ENCODE data around the gene OLAH.

The OLAH gene

GRCh38 chr10:15072358-15072757 is 28.6 kb downstream of the OLAH start:
- DNase-seq, result no peak

DNA sequence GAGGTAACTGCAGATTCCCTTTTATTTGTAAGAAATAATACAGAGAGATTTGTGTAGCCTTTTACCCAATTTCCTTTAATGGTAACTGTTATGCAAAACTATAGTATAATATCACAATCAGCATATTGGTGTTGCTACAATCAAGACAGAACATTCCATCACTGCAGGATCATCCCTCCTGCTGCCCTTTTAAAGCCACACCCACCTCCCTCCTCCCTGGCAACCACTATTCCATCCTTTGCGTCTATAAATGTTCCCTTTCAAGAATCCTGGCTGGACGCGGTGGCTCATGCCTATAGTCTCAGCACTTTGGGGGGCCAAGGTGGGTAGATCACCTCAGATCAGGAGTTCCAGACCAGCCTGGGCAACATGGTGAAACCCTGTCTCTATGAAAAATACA is 31.7 kb downstream of the OLAH start:
- no peak for DNase-seq

- DNase-seq, result no peak
Observed at GRCh38 chr10:15083674-15084501, 40.1 kb downstream of the OLAH start.

- DNase-seq, result no peak
Observed at GRCh38 chr10:15084502-15084922, 40.8 kb downstream of the OLAH start.

- peak; percentile 80 for DNase-seq
Observed at GRCh38 chr10:15088428-15089261, 44.9 kb downstream of the OLAH start, which contains the start of gene ACBD7. TSS of gene ACBD7 (minus strand) at chr10:15088776. CDS start at chr10:15088728, 48 bp downstream.

GRCh38 chr10:15091418-15091817 is 47.7 kb downstream of the OLAH start:
- DNase-seq, result no peak

GRCh38 chr10:15092855-15093408 is 49.2 kb downstream of the OLAH start:
- no peak for DNase-seq

- peak; percentile 5 for DNase-seq
Observed at GRCh38 chr10:15096661-15097010, 52.9 kb downstream of the OLAH start.

GRCh38 chr10:15097011-15097812 is 53.5 kb downstream of the OLAH start, which contains the start of gene RPP38:
TSS of gene RPP38 (plus strand) at chr10:15097355. CDS start at chr10:15103315, 5,960 bp downstream.
- peak; percentile 90 for DNase-seq

DNA sequence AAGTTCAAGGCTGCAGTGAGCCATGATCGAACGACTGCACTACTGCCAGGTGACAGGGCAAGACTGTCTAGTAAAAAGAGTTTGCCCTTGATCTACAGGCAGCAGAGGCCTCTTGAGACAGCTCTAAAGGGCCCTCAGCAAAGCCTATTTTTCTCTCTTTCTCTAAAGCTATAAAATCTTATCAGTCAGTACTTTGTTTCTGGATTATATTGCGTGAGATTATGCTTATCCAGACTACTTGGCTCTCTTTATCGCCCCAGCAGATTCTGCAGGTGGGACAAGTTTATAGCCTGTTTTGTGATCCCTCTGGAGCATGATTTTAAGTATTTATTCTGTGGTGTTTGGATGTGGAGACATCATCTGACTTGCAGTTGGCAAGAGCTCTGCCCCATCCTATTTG is 56.1 kb downstream of the OLAH start:
- no peak for DNase-seq

DNA sequence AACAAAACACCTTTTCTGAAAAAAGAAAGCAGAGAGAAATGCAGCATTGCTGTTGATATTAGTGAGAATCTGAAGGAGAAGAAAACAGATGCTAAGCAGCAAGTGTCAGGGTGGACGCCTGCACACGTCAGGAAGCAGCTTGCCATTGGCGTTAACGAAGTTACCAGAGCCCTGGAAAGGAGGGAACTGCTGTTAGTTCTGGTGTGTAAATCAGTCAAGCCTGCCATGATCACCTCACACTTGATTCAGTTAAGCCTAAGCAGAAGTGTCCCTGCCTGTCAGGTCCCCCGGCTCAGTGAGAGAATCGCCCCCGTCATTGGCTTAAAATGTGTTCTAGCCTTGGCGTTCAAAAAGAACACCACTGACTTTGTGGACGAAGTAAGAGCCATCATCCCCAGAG is 59.8 kb downstream of the OLAH start:
- DNase-seq, result no peak

DNA sequence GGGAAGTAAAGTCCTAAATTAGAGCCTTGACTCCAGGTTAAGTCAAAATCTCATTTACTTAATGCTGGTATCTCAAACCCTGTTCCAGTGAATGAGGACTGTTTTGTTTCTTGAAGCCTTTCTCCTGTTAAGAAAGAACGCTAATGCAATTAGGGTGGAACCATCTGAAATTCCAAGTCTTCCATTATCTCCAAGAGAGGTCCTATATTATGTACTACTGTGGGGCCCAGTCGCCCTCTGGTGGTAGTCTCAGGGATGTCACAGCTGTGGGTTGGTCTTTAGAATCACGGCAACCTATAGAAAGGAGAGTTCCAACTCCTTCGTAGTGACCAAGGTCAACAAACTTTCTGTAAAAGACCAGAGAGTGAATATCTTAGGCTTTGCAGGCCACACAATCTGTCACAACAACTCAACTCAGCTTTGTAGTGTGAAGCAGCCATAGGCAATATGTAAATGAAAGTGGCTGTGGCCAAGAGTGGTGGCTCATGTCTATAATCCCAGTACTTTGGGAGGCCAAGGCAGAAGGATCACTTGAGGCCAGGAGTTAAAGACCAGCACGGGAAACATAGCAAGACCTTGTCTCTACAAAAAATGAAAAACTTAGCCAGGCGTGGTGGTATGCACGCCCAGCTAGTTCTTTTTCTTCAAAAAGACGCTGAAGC is 62.7 kb downstream of the OLAH start:
- peak; percentile 52 for DNase-seq

- DNase-seq, result no peak
Observed at GRCh38 chr10:15112657-15113056, 68.9 kb downstream of the OLAH start.

- DNase-seq, result no peak
Observed at GRCh38 chr10:15113766-15114165, 70.0 kb downstream of the OLAH start.

DNA sequence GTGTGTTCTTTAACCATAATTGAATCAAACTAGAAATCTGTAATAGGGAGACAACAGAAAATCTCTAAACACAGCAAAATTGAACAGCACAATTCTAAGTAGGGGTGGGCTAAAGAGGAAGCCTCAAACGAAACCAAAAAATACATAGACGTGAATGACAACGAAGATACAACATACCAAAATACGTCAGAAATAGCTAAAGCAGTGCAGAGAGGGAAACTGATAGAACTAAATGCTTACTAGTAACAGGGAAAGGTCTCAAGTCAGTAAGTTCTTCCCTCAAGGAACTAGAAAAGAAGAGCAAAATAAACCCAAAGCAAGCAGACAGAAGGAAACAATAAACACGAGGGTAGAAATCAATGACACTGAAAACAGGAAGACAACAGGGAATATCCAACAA is 72.5 kb downstream of the OLAH start:
- DNase-seq, result no peak

DNA sequence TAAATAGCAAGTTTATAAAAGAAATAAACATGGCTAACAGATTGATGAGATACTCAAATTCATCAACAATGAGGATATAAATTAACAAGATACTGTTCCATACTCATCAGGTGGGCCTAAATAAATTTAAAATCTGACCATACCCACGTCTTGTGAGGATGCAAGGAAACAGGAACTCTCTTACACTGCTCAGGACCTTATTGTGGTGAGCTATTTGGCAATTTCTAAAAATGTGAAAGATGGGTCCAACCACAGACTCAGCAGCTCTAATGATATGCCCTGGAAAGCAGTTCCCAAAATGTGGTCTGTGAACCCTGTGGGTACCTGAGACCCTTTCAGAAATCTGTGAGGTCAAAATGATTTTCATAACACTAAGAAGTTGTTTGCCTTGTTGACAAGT is 74.9 kb downstream of the OLAH start:
- no peak for DNase-seq

GRCh38 chr10:15120523-15120922 is 76.8 kb downstream of the OLAH start:
- DNase-seq, result no peak

GRCh38 chr10:15121707-15122106 is 78.0 kb downstream of the OLAH start:
- DNase-seq, result no peak

DNA sequence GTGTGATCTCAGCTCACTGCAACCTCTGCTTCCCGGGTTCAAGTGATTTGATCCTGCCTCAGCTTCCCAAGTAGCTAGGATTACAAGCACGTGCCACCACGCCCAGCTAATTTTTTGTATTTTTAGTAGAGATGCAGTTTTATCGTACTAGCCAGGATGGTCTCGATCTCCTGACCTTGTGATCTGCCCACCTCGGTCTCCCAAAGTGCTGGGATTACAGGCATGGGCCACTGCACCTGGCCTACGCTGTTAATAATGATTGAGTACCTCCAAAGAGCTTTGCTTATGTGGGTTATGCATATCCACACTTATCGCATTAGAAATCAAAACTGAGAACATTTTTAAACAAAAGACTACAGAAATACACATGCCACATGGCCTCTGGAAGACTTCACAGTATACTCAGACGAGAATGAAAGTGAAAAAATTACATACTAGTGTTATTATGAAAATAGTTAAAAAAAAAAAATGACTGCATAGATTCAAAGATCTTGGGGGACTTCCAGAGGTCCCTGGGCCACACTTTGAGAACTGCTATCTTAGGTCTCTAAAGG is 78.8 kb downstream of the OLAH start:
- no peak for DNase-seq

Measured in NCI-H345 (cell line).